Pericardium fibroblast (primary cell): ENCODE results near the gene TTLL1. TPM values are rescaled to one million over a fixed set of nuclear protein-coding genes. Genes with fewer than 3 reads are reported as not detected.

Source experiments
- total RNA-seq: library from RNA; depleted of rRNA; stranded (reverse); fragments of >200 nt; gene quantifications from 2 replicates; pipeline ENCODE4 v1.2.3, GENCODE V29; 2015

TTLL1 gene
- total RNA-seq, result 9.8 and 15.8 TPM in 2 replicates

GRCh38 chr22:43088984-43089717, at the start of gene TTLL1:
TTLL1 (minus strand) TSS chr22:43089391; CDS start chr22:43075586, 13,805 bp downstream.

GRCh38 chr22:43110444-43110926, 21.3 kb upstream of the TTLL1 start, which contains the start of gene BIK:
BIK (plus strand) TSS chr22:43110750; CDS start chr22:43124023, 13,273 bp downstream.

GRCh38 chr22:43014869-43015676, 74.1 kb downstream of the TTLL1 start, which contains the start of gene PACSIN2:
PACSIN2 (minus strand) TSS chr22:43015149; CDS start chr22:42912080, 103,069 bp downstream.

Other genes starting within 250 kb of the TTLL1 start
- gene ARFGAP3, start 232.1 kb downstream of the TTLL1 start, total RNA-seq, result 30.8 and 47.6 TPM in 2 replicates
- 24.9 and 29.5 TPM in 2 replicates for gene PACSIN2, start 74.2 kb downstream of the TTLL1 start, total RNA-seq
- gene BIK, start 21.4 kb upstream of the TTLL1 start, total RNA-seq, result not detected in 2 replicates
- gene MCAT, start 54.0 kb upstream of the TTLL1 start, total RNA-seq, result 15.4 and 19.2 TPM in 2 replicates
- gene TSPO, start 62.2 kb upstream of the TTLL1 start, total RNA-seq, result 516 and 709 TPM in 2 replicates
- gene TTLL12, start 97.7 kb upstream of the TTLL1 start, total RNA-seq, result 35.6 and 39.8 TPM in 2 replicates